Measurements from ENCODE around the gene SLC2A9. TPM values are rescaled to one million over a fixed set of nuclear protein-coding genes. Genes with fewer than 3 reads are reported as not detected.

Gene SLC2A9
- total RNA-seq, 1 donor from 2014 or later, result not detected

DNA sequence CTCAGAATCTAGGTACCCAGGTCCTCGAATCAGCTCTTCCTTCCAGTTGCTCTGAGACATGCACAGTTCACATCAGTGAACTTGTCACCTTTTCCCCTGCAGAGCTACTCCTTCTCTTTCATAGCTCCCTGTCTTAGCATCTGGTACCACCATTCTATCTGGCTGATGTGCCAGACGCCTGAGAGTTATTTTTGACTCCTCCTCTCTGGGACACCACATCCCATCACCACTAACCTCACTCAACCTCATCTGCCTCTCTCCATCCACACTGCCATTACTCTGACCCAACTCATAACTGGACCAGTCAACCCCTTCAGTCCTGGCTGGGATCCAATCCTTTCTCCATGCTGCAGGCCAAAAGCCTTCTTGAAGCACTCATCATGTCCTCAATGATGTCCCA is 44.5 kb downstream of the SLC2A9 start:
- H3K4me3 Mint-ChIP-seq (ENCODE audit: unreplicated experiment), result no peak overlapping the region
- H3K9me3 Mint-ChIP-seq (ENCODE audit: unreplicated experiment), result peaks cover 3% of the 10 kb centered on the region
- no peaks in the 10 kb centered on the region for H3K27me3 Mint-ChIP-seq (ENCODE audit: unreplicated experiment)
- DNase-seq, result no peak
- no peaks in the 10 kb centered on the region for H3K4me1 Mint-ChIP-seq (ENCODE audit: low read depth, unreplicated experiment)
- H3K27ac Mint-ChIP-seq (ENCODE audit: unreplicated experiment), result no peak overlapping the region
- TF ChIP-seq, protein P1, sequence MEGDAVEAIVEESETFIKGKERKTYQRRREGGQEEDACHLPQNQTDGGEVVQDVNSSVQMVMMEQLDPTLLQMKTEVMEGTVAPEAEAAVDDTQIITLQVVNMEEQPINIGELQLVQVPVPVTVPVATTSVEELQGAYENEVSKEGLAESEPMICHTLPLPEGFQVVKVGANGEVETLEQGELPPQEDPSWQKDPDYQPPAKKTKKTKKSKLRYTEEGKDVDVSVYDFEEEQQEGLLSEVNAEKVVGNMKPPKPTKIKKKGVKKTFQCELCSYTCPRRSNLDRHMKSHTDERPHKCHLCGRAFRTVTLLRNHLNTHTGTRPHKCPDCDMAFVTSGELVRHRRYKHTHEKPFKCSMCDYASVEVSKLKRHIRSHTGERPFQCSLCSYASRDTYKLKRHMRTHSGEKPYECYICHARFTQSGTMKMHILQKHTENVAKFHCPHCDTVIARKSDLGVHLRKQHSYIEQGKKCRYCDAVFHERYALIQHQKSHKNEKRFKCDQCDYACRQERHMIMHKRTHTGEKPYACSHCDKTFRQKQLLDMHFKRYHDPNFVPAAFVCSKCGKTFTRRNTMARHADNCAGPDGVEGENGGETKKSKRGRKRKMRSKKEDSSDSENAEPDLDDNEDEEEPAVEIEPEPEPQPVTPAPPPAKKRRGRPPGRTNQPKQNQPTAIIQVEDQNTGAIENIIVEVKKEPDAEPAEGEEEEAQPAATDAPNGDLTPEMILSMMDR (IDR thresholded peaks at IDR 0.05; ENCODE audit: partially characterized antibody, unreplicated experiment), result no peak
- H3K36me3 Mint-ChIP-seq (ENCODE audit: unreplicated experiment), result no peaks in the 10 kb centered on the region

DNA sequence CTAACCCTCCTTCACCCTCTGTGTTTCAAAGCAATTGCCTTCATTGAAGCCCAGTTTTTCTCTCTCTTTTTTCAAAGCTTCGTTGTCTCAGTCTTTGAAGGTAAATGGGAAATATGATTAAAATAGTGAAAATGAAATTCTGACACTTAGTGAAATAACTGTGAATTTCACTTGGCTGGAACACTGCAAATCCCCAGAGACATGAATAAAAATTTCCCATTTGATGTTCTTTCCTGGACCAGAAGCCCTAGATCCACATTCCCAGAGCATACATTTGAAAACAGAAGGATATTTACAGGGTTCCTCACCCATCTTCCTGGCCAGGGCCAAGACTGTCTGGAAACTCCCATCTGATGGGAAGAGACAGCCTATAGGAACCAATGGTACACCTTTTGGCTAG is 45.0 kb downstream of the SLC2A9 start:
- no peak overlapping the region for H3K27ac Mint-ChIP-seq (ENCODE audit: unreplicated experiment)
- peaks cover 3% of the 10 kb centered on the region for H3K9me3 Mint-ChIP-seq (ENCODE audit: unreplicated experiment)
- H3K36me3 Mint-ChIP-seq (ENCODE audit: unreplicated experiment), result no peaks in the 10 kb centered on the region
- TF ChIP-seq, protein P1 (IDR thresholded peaks at IDR 0.05; ENCODE audit: partially characterized antibody, unreplicated experiment), result no peak
- H3K4me3 Mint-ChIP-seq (ENCODE audit: unreplicated experiment), result no peak overlapping the region
- H3K4me1 Mint-ChIP-seq (ENCODE audit: low read depth, unreplicated experiment), result no peaks in the 10 kb centered on the region
- no peaks in the 10 kb centered on the region for H3K27me3 Mint-ChIP-seq (ENCODE audit: unreplicated experiment)
- DNase-seq, result no peak

DNA sequence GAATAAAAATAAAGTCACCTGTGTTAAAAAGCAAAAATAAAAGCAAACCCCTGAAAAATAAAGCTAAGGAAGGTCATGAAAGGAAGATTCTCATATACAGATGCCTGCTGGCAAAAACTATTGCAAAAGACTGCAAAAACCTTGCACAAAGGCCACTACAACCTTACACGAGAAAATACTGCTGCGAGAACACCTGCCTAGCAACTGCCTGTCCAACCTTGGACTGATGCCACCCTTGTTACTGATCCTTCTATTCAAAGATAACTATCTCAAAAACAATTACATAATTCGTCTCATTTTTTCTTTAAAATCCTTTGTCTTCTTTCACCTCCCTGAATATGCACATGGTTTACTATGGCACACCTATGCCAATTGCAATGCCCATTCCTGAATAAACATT is 49.6 kb downstream of the SLC2A9 start:
- TF ChIP-seq, protein P1 (IDR thresholded peaks at IDR 0.05; ENCODE audit: partially characterized antibody, unreplicated experiment), result no peak
- no peaks in the 10 kb centered on the region for H3K27me3 Mint-ChIP-seq (ENCODE audit: unreplicated experiment)
- H3K4me3 Mint-ChIP-seq (ENCODE audit: unreplicated experiment), result no peak overlapping the region
- H3K4me1 Mint-ChIP-seq (ENCODE audit: low read depth, unreplicated experiment), result no peaks in the 10 kb centered on the region
- no peak for DNase-seq
- no peaks in the 10 kb centered on the region for H3K9me3 Mint-ChIP-seq (ENCODE audit: unreplicated experiment)
- H3K36me3 Mint-ChIP-seq (ENCODE audit: unreplicated experiment), result no peaks in the 10 kb centered on the region
- no peak overlapping the region for H3K27ac Mint-ChIP-seq (ENCODE audit: unreplicated experiment)

DNA sequence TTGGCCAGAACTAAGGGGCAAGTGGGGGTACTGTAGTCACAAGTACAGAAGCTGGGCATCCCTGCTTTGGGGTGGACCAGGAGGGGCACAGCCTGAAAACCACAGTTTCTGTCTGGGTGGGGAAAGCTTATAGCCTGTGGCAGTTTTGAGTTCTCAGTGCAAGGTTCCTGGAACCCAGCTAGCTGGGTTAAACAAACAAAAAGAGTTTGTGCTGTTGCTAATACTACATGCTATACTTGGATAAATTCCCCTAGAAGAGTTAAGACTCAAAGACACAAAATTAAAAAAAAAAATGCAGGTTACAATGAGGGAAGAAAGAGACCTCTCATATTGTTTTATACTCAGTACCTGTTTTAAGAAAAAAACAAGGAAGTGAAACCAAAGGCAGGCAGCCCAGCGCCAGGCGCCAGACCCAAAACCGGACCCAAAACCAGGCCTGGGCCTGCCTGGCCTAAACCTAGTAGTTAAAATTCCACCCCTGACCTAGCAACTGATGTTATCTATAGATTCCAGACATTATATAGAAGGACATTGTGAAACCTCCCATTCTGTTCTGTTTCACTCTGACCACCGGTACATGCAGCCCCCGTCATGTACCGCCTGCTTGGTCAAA is 50.8 kb downstream of the SLC2A9 start:
- Mint-ChIP-seq H3K36me3 (ENCODE audit: unreplicated experiment) (no peaks in the 10 kb centered on the region), H3K27ac (ENCODE audit: unreplicated experiment) (no peak overlapping the region), H3K9me3 (ENCODE audit: unreplicated experiment) (no peaks in the 10 kb centered on the region), H3K27me3 (ENCODE audit: unreplicated experiment) (no peaks in the 10 kb centered on the region), H3K4me1 (ENCODE audit: low read depth, unreplicated experiment) (no peaks in the 10 kb centered on the region), H3K4me3 (ENCODE audit: unreplicated experiment) (no peak overlapping the region)
- TF ChIP-seq, protein P1 (IDR thresholded peaks at IDR 0.05; ENCODE audit: partially characterized antibody, unreplicated experiment), result no peak
- no peak for DNase-seq

DNA sequence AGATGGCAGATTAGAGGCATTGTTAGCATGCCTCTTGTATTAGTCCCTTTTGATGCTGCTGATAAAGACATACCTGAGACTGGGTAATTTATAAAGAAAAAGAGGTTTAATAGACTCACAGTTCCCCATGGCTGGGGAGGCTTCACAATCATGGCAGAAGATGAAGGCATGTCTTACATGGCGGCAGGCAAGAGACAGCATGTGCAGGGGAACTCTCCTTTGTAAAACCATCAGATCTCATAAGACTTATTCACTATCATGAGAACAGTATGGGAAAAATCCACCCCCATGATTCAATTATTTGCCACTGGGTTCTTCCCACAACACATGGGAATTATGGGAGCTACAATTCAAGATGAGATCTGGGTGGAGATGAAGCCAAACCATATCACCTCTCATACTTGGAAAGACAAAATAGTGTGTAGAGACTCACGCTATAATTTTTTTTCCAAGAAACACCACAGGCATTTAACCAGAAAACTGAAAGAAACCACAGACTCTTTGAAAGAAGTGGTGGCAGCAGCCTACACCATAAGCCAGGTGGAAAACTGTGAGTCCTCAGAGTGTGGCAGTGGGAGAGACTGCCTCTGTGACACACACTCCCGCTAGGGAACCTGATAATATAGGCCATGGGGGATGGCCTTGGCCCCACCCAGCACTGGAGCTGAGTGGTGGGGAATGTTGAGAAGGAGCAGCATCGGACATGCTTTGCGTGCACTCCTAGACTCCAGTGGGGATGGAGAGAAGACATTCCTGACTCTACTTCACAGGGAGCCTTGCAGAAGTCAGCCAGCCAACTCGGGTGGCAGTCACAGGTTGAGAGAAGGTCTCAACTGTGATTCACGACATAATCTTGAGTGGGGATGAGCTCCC is 51.5 kb downstream of the SLC2A9 start:
- no peak for DNase-seq
- Mint-ChIP-seq H3K4me1 (ENCODE audit: low read depth, unreplicated experiment) (no peaks in the 10 kb centered on the region), H3K27ac (ENCODE audit: unreplicated experiment) (no peak overlapping the region), H3K36me3 (ENCODE audit: unreplicated experiment) (no peaks in the 10 kb centered on the region), H3K9me3 (ENCODE audit: unreplicated experiment) (no peaks in the 10 kb centered on the region), H3K4me3 (ENCODE audit: unreplicated experiment) (no peak overlapping the region), H3K27me3 (ENCODE audit: unreplicated experiment) (no peaks in the 10 kb centered on the region)
- TF ChIP-seq, protein P1 (IDR thresholded peaks at IDR 0.05; ENCODE audit: partially characterized antibody, unreplicated experiment), result no peak

Data from glutamatergic neuron (in vitro differentiated cells).